Right atrium auricular region (tissue), 2 donors: ENCODE data around the gene ZNF236. TPM values are rescaled to one million over a fixed set of nuclear protein-coding genes. Genes with fewer than 3 reads are reported as not detected.

ENCODE experiments used
- DNase-seq: peaks from one replicate; pipeline ENCODE4 v3.0.0-alpha.2; 2019; ENCODE audit warnings: low spot score
- H3K27ac ChIP-seq, 2 donors: fragments of 200-600 bp; sonication (generic); 1 replicate in 1 of 2; 2 replicates in 1 of 2; pipeline ENCODE4 v1.5.1; 2016 to 2019
- H3K27me3 ChIP-seq, 2 donors: fragments of 200-600 bp; sonication (generic); one replicate each; pipeline versions ENCODE4 v1.5.1 to v1.6.0; 2017 to 2019
- H3K36me3 ChIP-seq: fragments of 200-600 bp; sonication (generic); one replicate; pipeline ENCODE4 v1.5.1; 2016
- H3K4me1 ChIP-seq, 2 donors: fragments of 200-600 bp; sonication (generic); one replicate each; pipeline versions ENCODE4 v1.5.1 to v1.6.0; 2017 to 2019
- H3K4me3 ChIP-seq, 2 donors: fragments of 200-600 bp; sonication (generic); 1 replicate in 1 of 2; 2 replicates in 1 of 2; pipeline ENCODE4 v1.5.1; 2017 to 2019; ENCODE audit warnings: mild to moderate bottlenecking in 1 of 2, moderate library complexity in 1 of 2
- H3K9me3 ChIP-seq, 2 donors: fragments of 200-600 bp; sonication (generic); one replicate each; pipeline ENCODE4 v1.5.1; 2019
- CTCF ChIP-seq, 2 donors: fragments of 200-600 bp; sonication (generic); IDR thresholded peaks; one replicate each; pipeline ENCODE4 v1.5.1; 2019; ENCODE audit warnings: antibody characterized with exemption in 2 of 2
- total RNA-seq, 2 donors: library from RNA; depleted of rRNA; stranded (reverse); fragments of >200 nt; gene quantifications; one replicate each; pipeline ENCODE4 v1.1.0, GENCODE V29; 2016

The ZNF236 gene
- total RNA-seq, 2 donors from 2014 or later, result 11.0 to 12.7 TPM

- Histone ChIP-seq H3K27ac (no peak overlapping the region), H3K4me1 (no peaks in the 10 kb centered on the region), H3K9me3 (no peaks in the 10 kb centered on the region), H3K27me3 (no peaks in the 10 kb centered on the region), H3K36me3 (peaks cover 32% of the 10 kb centered on the region), H3K4me3 (no peak overlapping the region)
- no peak for DNase-seq
- TF ChIP-seq CTCF (IDR thresholded peaks at IDR 0.05), result no peak
Observed at GRCh38 chr18:76905821-76906220, 83.5 kb downstream of the ZNF236 start.

GRCh38 chr18:76908277-76908676 is 85.9 kb downstream of the ZNF236 start:
- H3K9me3 ChIP-seq, result no peaks in the 10 kb centered on the region
- no peak overlapping the region for H3K4me3 ChIP-seq
- H3K27ac ChIP-seq, result no peak overlapping the region
- no peak for TF ChIP-seq CTCF (IDR thresholded peaks at IDR 0.05)
- no peak for DNase-seq
- H3K27me3 ChIP-seq, result no peaks in the 10 kb centered on the region
- peaks cover 54% of the 10 kb centered on the region for H3K36me3 ChIP-seq
- H3K4me1 ChIP-seq, result no peaks in the 10 kb centered on the region

- no peak overlapping the region for H3K4me3 ChIP-seq
- DNase-seq, result no peak
- H3K4me1 ChIP-seq, result no peaks in the 10 kb centered on the region
- H3K9me3 ChIP-seq, result no peaks in the 10 kb centered on the region
- no peak overlapping the region for H3K27ac ChIP-seq
- H3K27me3 ChIP-seq, result no peaks in the 10 kb centered on the region
- TF ChIP-seq CTCF (IDR thresholded peaks at IDR 0.05), result no peak
- H3K36me3 ChIP-seq, result peaks cover 65% of the 10 kb centered on the region
Observed at GRCh38 chr18:76909439-76909838, 87.1 kb downstream of the ZNF236 start.

- no peak overlapping the region for H3K27ac ChIP-seq
- H3K36me3 ChIP-seq, result peaks cover 70% of the 10 kb centered on the region
- H3K9me3 ChIP-seq, result no peaks in the 10 kb centered on the region
- no peak overlapping the region for H3K4me3 ChIP-seq
- no peaks in the 10 kb centered on the region for H3K4me1 ChIP-seq
- no peak for DNase-seq
- no peaks in the 10 kb centered on the region for H3K27me3 ChIP-seq
- no peak for TF ChIP-seq CTCF (IDR thresholded peaks at IDR 0.05)
Observed at GRCh38 chr18:76911440-76911839, 89.1 kb downstream of the ZNF236 start.

GRCh38 chr18:76913583-76913982 is 91.2 kb downstream of the ZNF236 start:
- Histone ChIP-seq H3K4me1 (no peaks in the 10 kb centered on the region), H3K9me3 (no peaks in the 10 kb centered on the region), H3K27ac (no peak overlapping the region), H3K27me3 (no peaks in the 10 kb centered on the region), H3K36me3 (peaks cover 76% of the 10 kb centered on the region), H3K4me3 (no peak overlapping the region)
- no peak for TF ChIP-seq CTCF (IDR thresholded peaks at IDR 0.05)
- no peak for DNase-seq

GRCh38 chr18:76914314-76914713 is 92.0 kb downstream of the ZNF236 start:
- H3K9me3 ChIP-seq, result no peaks in the 10 kb centered on the region
- H3K4me1 ChIP-seq, result no peaks in the 10 kb centered on the region
- TF ChIP-seq CTCF (IDR thresholded peaks at IDR 0.05), result no peak
- peaks cover 75% of the 10 kb centered on the region for H3K36me3 ChIP-seq
- no peak overlapping the region for H3K27ac ChIP-seq
- no peaks in the 10 kb centered on the region for H3K27me3 ChIP-seq
- H3K4me3 ChIP-seq, result no peak overlapping the region
- DNase-seq, result no peak
